ENCODE results near the gene ATXN7L1. TPM values are rescaled to one million over a fixed set of nuclear protein-coding genes. Genes with fewer than 3 reads are reported as not detected.

ATXN7L1 gene
- total and polyA plus RNA-seq, 2 of the 8 experiments (the other 6 are each of a cell fraction or from before 2014, with no cell fraction given) = 14.3 to 34.0 TPM

- H3K9me3 ChIP-seq (ENCODE audit: insufficient read depth in 2 of 2, low read depth in 1 of 2, low read length in 1 of 2) = peaks cover 2 to 3% of the 10 kb centered on the region in 2 experiments; a peak in 2 of 4 replicates
- no peak overlapping the region for H3K4me2 ChIP-seq (ENCODE audit: insufficient read depth in 1 of 2, low read depth in 2 of 2, low read length in 2 of 2)
- no peak overlapping the region for H3K14ac ChIP-seq (ENCODE audit: insufficient read length)
- TF ChIP-seq EP300 (IDR thresholded peaks at IDR 0.05; ENCODE audit: borderline replicate concordance in 1 of 2, low read depth in 2 of 2, low read length in 2 of 2) (no peak), TAF1 (IDR thresholded peaks at IDR 0.05; ENCODE audit: low read depth, low read length) (no peak), NANOG (IDR thresholded peaks at IDR 0.05; ENCODE audit: insufficient read depth, low read depth, low read length, poor library complexity, severe bottlenecking) (no peak), RBBP5 (IDR thresholded peaks at IDR 0.05; ENCODE audit: borderline replicate concordance, low read depth, low read length) (no peak), EZH2 (IDR thresholded peaks at IDR 0.05; ENCODE audit: low read depth, low read length, severe bottlenecking) (no peak), SUZ12 (IDR thresholded peaks at IDR 0.05; ENCODE audit: low read length) (no peak), YY1 (IDR thresholded peaks at IDR 0.05; ENCODE audit: low read depth, low read length) (no peak), SIN3A (conservative IDR thresholded peaks at IDR 0.05 in 1 of 2, IDR thresholded peaks at IDR 0.05 in 1 of 2; ENCODE audit: low read depth in 1 of 2, low read length in 2 of 2) (no peak), CBX8 (IDR thresholded peaks at IDR 0.05; ENCODE audit: borderline replicate concordance, low read depth, low read length) (no peak), CEBPB (IDR thresholded peaks at IDR 0.05; ENCODE audit: low read depth, low read length) (no peak), PHF8 (conservative IDR thresholded peaks at IDR 0.05; ENCODE audit: low read depth, low read length) (no peak), USF2 (IDR thresholded peaks at IDR 0.05; ENCODE audit: low read length) (no peak), JUN (IDR thresholded peaks at IDR 0.05; ENCODE audit: low read depth, low read length) (no peak)
Observed at GRCh38 chr7:105920766-105921165, 44.4 kb upstream of the ATXN7L1 start.

More at GRCh38 chr7:105920766-105921165, 44.4 kb upstream of the ATXN7L1 start:
- Histone ChIP-seq H3K4ac (replicated peaks; ENCODE audit: insufficient read length, low read depth, low read length) (no peak overlapping the region), H2AFZ (ENCODE audit: low read length) (no peak overlapping the region), H3K9ac (replicated peaks in 1 of 4; ENCODE audit: extremely low read depth in 1 of 4, low read depth in 3 of 4, low read length in 3 of 4) (no peak overlapping the region), H3K27me3 (replicated peaks in 1 of 4; ENCODE audit: control insufficient read depth in 3 of 4, extremely low read depth in 1 of 4, insufficient read depth in 3 of 4, low read length in 3 of 4) (no peaks in the 10 kb centered on the region), H3K79me1 (ENCODE audit: low read depth, low read length) (no peaks in the 10 kb centered on the region), H3K23ac (ENCODE audit: insufficient read length) (no peak overlapping the region), H4K5ac (ENCODE audit: insufficient read length, low read depth, low read length) (no peak overlapping the region), H2BK12ac (ENCODE audit: low read depth, low read length) (no peak overlapping the region), H3K23me2 (ENCODE audit: low read depth, low read length) (no peaks in the 10 kb centered on the region), H2BK20ac (ENCODE audit: low read length) (no peak overlapping the region), H4K91ac (replicated peaks; ENCODE audit: insufficient read length, low read length) (no peak overlapping the region), H3K36me3 (ENCODE audit: control insufficient read depth in 2 of 4, insufficient read depth in 4 of 4, low read length in 3 of 4) (peaks cover 0 to 9% (median 2%) of the 10 kb centered on the region in 4 experiments; a peak in 3 of 8 replicates), H2BK5ac (ENCODE audit: low read depth, low read length) (no peak overlapping the region), H3K79me2 (ENCODE audit: control insufficient read depth in 1 of 2, insufficient read depth in 2 of 2, low read length in 2 of 2) (no peaks in the 10 kb centered on the region), H4K8ac (ENCODE audit: extremely low read depth, insufficient read depth, low read length) (no peak overlapping the region; the same call in 1 of the 2 replicates), H3K4me3 (ENCODE audit: extremely low read depth in 1 of 4, insufficient read depth in 2 of 4, low read depth in 3 of 4, low read length in 4 of 4) (no peak overlapping the region), H2BK120ac (replicated peaks; ENCODE audit: low read depth, low read length) (no peak overlapping the region), H3K18ac (ENCODE audit: extremely low read depth, low read length) (no peak overlapping the region), H2AK5ac (ENCODE audit: low read depth, low read length) (no peak overlapping the region), H3K27ac (ENCODE audit: low read depth, low read length) (no peak overlapping the region), H3K4me1 (replicated peaks in 1 of 4; ENCODE audit: control insufficient read depth in 3 of 4, insufficient read depth in 4 of 4, low read length in 3 of 4) (no peaks in the 10 kb centered on the region), H3K56ac (replicated peaks; ENCODE audit: insufficient read length, low read depth, low read length) (no peak overlapping the region), H4K20me1 (replicated peaks in 1 of 2; ENCODE audit: control insufficient read depth in 1 of 2, insufficient read depth in 2 of 2, low read length in 2 of 2) (no peaks in the 10 kb centered on the region), H2BK15ac (ENCODE audit: low read length) (no peak overlapping the region)
- ChIA-PET POLR2A (ENCODE audit: partially characterized antibody) (no interaction called here), CTCF (ENCODE audit: partially characterized antibody) (interaction anchor here (1.4 kb wide), 1 partner anchor 14 kb away, joined by 6 read pairs; no protein-coding TSS in a partner anchor)
- WGBS, 2 experiments (ENCODE audit: extremely low coverage in 1 of 2, insufficient coverage in 1 of 2, insufficient read length in 1 of 2, insufficient replicate concordance in 2 of 2, low coverage in 1 of 2, low lambda C conversion rate in 2 of 2, missing lambda C conversion rate in 1 of 2) = 91% methylated on average over 4 of the region's 4 CpGs; no CpG with 5 or more reads in 1 of the 2 experiments
- FAIRE-seq (no peak), DNase-seq (ENCODE audit: low read depth in 1 of 2, low spot score in 2 of 2) (no peak)

All from H1 (cell line).